HG02840 (cell line): Measurements from ENCODE around the gene NEIL1.
"Not testable (repeated sequence)": the region's sequence is repeated elsewhere in the genome, so short reads cannot be mapped to it uniquely, and the experiment has no call there.

Experiments
- ATAC-seq: cut with Tn5 transposase; IDR thresholded peaks from one replicate; pipeline ENCODE4 v1.9.1; 2021; ENCODE audit warnings: mild to moderate bottlenecking, moderate library complexity, moderate number of reproducible peaks; ENCODE audit not compliant: unreplicated experiment, low FRiP score

NEIL1 gene, protein sequence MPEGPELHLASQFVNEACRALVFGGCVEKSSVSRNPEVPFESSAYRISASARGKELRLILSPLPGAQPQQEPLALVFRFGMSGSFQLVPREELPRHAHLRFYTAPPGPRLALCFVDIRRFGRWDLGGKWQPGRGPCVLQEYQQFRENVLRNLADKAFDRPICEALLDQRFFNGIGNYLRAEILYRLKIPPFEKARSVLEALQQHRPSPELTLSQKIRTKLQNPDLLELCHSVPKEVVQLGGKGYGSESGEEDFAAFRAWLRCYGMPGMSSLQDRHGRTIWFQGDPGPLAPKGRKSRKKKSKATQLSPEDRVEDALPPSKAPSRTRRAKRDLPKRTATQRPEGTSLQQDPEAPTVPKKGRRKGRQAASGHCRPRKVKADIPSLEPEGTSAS

DNA sequence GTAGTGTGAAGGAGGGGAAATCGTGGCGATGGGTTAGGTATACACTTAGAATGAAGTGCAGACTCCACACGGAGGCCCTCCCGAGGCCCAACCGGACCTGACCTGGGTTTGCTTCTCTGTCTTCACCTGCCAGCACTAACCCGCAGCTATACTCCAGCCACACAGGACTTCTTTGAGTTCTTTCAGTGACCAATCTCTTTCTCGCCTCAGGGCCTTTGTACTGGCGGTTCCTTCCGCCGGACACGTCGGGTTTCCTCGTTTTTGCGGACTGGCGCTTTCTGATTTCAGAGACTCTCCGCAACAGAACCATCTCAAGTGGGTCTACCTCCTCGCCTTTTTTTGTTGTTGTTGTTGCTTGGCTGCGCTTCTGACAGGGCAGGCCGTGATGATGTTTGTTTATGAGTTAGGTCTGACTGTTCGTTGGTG, at the start of gene NEIL1:
TSS of gene NEIL1 (plus strand) at position 244 of the 426 bp plus-strand sequence. CDS start 1,867 bp downstream, outside the sequence.
- ATAC-seq = no peak

DNA sequence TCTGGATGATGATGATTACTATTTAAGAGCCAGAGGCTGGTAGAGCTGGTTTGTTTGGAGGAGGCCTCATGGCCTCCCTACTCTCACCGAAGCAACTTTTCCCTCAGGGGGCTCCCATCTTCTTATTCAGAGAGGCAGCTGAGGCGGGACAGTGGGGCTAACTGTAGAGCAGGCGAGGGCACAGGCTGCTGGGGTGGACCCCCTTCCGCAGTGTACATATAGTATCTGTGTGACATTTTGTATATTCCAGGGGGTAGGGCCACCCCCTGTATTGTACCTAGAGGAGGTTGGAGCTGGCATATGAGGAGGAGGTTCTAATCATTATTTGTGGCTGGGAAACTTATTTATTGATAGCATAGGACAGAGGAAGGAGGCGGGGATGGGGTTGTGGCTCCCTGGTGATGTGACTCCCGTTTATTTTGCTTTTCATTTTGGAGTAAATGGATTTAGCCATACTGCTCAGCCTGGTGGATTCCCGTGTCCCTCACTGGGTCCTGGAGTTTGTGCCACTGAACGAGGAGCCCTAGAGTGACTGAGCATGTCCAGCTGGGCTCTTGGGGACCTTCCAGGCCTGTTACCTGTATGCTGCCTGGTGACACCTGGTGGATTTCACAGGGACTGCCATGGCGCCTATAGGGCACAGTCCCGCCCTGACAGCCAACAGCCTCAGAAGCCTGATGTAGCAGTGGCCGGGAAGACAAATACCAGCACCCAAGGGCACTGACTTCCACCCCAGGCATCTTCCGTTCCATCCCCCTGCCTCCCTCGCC, 48.1 kb upstream of the NEIL1 start:
- ATAC-seq = not testable (repeated sequence)

DNA sequence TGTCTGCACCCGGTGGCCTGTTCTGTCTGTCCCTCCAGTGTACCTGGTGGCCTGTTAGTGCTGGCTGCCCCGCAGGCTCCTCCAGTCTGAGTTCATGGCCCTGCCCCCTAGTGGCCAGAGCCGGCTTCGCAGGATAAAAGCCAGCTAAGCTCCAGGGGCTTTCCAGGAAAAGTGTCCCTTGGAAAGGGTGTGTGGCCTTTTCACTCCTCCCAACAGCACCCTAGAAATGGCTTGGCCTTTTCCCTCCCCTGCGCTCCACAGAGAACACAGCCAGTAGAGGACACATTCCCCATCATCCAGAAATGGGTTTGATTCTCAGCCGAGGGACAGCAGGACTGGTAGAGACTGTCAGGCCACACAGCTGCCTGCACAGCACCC, 47.5 kb upstream of the NEIL1 start:
- ATAC-seq = not testable (repeated sequence)

DNA sequence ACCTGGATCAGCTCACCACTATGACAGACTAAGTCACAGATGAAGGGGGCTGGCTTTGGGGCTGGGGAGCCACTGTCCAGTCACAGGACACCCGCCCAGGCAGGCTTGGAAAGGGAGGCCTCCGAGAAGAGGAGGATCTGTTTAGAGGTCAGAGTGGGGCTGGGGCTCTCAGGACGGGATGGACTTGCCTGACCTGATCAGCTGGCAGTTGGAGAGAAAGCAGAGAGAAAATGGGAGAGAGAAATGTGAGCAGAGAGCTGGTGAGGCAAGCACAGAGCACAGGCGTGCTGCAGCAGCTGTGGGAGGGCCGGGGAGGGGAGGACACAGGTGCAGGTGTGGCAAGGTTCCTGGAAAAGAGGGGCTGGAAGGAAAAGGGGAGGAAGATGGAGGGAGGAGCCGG, 46.8 kb upstream of the NEIL1 start:
- ATAC-seq = not testable (repeated sequence)

DNA sequence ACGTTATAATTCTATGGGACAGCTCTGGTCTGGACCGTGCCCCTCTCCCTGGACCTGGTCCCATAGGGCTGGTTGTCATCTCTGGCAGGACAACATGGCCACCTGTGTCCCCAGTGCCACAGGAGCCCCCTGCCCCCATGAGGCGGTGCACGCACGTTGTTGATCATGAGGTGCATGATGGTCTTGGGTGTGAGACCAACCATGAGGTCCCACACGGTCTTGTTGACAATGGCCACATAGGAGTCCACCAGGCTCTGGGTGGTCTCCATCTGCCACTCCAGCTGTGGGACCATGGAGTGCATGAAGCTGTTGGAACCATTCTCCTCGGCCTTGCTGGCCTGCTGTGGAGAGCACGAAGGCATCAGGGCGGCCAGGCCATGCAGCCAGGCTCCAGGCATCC, 44.5 kb upstream of the NEIL1 start:
- no peak for ATAC-seq

DNA sequence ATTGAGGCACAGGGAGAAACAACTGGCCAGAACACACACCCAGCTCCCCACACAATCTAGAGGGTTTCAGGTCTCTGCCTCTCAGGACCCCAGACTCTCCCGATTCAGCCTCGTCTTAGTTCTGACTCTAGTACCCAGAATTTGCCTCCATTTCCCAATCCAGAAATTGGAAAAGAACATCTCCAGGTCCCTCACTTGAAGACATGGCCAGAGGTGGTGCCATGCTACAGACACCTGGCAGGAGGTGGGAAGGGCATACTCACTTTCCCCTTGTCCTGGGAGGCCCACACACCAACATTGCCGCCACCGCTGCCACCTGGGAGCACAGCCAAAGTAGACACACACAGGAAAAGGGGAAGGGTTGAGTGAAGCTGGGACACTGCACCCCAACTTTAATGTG, 44.1 kb upstream of the NEIL1 start:
- ATAC-seq = not testable (repeated sequence)

DNA sequence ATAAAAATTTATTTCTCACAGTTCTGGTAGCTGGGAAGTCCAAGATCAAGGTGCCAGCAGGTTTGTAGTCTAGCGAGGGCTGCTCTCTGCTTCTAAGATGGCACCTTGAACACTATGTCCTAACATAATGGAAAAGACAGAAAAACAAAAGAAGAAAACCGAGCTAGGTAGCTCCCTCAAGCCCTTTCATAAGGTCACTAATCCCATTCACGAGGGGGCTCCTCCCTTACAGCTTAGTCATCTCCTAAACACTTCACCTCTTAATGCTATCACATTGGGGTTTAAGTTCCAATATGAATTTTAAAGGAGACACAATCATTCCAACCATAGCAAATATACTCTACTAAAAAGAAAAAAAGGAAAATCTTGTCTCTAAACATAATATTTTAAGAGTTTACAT, 40.7 kb upstream of the NEIL1 start:
- no peak for ATAC-seq

DNA sequence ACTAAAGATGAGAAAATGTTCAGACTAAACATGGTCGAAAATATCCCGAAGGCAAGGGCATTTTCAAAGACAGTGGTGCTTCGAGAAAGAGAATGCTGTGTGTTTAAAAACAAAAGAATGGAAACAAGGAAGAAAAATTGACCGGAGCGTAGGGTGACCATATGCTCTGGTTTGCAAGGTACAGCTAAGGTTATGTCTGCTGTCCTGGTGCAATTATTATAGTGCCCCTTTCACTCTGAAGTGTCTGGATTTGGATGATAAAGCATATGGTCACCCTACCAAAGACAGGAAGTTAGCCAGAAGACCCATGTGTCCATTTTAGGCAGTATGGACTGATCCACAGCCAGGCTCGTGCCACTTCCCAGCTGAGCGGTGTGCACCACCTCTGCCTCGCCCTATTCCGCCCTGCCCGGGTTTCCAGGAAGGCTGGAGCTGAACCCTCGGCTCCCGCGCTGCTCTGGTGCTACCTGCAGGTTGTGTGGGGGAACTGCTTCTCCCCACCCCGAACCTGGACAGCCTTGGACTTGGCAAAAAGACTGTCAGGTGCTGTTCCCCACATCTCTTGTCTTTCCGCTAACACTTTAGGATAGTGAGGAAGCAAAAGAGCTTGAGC, 39.0 kb upstream of the NEIL1 start:
- ATAC-seq = no peak

DNA sequence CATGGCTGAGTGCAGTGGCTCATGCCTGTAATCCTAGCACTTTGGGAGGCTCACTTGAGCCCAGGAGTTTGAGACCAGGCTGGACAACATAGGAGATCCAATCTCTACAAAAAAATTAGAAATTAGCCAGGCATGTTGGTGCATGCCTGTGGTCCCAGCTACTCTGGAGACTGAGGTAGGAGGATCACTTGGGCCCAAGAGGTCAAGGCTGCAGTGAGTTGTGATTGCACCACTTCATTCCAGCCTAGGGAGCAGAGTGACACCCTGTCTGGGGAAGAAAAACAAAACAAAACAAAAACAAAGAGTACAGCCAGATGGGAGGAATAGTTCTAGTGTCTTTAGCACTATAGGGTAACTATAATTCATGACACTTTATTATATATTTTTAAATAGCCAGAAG, 37.1 kb upstream of the NEIL1 start:
- ATAC-seq = no peak

DNA sequence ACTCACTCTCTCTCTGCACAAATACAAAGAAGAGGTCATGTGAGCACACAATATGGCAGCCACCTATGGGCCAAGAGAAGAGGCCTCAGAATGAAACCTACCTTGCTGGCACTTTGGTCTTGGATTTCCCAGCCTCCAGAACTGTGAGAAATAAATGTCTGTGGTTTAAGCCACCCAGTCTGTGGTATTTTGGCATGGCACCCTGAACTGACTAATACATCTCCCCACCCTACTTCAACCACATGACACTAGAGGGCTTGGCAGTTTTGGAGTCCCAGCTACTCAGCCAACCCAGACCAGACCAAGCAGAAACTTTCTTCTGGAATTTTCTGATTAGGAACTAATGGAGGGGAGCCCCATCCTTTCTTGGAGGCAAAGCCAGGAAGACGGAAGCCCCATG, 34.3 kb upstream of the NEIL1 start:
- not testable (repeated sequence) for ATAC-seq

DNA sequence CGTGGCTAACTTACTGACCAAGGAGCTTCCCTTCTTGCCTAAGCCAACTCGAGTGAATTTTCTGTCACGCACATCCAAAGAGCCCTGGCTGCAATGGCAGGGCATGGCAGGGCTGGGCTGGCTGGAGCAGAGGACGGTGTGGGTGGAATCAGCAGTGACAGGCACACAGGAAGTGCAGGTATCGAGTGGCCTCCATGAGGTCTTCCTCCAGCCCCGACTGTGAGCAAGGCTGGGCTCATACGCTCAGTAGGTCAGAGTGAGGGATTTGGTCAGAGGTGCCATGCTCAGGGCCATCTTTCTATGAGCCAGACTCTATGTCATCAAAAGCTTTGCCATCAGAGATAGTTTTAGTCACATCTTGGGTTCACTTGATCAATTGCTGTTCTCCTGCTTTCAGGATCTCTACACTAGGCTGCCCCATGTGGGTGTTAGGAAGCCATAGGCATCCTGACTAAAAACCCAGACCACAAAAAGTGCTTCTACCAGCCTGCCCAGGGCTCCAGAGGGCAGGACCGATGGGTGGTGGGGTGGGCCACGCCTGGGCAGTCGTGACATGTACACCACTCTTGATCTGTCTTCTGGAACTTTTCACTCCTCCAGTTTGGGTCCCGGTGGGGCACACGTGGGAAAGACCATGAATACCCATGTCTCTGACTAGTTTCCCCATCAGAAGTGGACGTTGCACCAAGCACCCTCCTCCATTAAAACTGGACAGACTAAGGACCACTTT, 33.6 kb upstream of the NEIL1 start:
- ATAC-seq = no peak

DNA sequence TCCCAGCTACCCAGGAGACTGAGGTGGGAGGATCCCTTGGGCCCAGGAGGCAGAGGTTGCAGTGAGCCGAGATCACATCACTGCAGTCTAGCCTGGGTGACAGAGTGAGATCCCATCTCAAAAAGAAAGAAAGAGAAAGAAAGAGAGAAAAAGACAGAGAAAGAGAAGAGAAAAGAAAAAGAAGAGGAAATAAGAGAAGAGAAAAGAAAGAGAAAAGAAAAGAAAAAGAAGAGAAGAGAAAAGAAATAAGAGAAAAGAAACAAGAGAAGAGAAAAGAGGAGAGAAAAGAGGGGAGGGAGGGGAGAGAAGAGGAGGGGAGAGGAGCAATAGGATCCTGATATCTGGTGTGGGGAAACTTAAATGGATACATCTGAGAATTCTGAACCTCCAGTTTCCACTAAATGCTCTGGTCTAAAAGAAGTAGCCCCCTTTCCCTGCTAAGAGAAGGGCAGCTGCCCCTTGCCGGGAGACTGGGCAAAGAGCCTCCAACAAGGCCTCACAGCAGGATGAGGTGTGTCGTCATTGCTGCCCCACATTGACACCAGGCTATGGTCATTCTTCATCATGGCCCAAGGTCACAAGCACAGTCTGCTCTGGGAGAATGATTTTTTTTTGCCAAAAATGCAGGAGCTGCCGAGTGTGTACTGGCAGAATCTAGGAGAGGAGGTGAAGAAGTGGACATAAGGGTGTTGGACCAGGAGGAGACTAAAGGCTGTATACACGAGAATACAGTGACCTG, 32.1 kb upstream of the NEIL1 start:
- no peak for ATAC-seq

DNA sequence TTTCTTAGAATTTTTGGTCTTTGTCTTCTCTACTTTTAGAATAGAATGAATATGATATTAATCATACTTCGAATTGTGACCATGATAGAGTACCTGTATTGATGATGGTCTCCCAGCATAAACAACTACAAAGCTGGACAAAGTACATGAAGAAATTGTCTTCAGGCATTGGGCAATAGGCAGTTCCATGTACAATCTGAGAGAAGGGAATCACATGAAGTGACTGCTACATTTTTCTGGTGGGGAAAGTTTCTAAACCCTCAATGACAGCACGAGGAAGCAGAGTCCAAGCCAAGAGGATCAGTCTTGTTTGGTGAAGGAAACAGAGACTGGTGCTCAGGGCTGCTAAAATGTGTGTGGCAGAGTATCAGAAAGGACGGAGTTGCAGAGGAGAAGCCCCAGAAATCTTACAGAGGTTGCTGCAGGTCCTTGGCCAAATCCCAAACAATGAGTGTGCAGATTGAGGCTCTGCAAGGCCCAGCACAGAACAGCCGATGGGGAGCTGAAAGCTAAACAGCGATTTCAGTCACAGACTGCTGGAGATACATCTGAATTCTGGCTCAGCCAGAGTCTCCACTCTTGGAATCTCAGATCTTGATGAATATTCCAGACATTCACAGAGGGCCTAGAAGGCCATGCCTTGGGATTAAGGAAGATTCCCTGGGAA, 27.5 kb upstream of the NEIL1 start:
- ATAC-seq = not testable (repeated sequence)

DNA sequence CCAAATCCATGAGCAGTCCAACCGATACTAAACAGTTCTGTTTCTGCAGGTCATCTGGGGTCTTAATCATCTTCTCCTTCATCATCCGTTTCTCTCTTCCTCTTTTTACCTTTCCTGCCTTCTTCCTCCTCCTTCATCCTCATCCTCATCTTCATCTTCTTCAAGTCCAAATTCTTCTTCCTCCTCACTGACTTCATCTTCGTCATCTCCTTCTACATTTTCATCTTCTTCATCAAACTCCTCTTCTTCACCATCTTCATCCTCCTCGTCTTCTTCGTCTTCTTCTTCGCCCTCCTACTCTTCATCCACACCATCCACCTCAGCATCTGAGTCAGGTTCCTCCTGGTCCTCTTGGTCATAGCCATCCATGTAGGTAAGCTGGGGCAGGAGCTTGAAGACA, 25.1 kb upstream of the NEIL1 start:
- ATAC-seq = no peak

DNA sequence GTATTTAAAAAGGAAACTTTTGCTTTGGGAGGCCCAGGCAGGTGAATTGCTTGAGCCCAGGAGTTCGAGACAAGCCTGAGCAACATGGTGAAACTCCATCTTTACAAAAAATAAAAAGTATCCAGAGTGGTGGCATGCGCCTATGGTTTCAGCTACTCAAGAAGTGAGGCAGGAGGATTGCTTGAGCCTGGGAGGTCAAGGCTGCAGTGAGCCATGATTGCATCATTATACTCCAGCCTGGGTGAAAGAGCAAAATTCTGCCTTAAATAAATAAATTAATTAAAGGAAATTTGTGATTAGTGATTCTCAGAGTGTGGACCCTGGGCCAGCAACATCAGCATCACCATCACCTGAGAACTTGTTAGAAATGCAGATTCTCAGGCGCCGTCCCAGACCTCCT, 20.9 kb upstream of the NEIL1 start:
- ATAC-seq = no peak

DNA sequence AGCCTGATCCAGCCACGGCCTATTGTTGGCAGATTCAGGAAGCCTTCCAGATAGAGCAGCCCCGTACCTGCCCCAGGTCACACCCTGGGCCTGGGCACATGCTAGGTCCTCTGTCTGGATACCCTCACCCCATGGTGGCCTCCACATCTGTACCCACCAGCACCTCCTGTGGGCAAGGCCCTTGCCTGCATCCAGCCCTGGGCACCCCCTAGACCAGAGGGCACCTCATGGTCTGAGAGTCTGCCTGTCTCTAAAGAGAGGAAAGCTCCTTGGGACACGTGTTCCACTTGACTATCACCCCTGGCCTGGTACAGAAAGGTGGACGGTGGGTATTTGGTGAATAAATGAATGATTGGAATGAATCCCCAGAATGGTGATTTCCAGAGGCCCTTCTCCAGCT, 19.8 kb upstream of the NEIL1 start:
- no peak for ATAC-seq

DNA sequence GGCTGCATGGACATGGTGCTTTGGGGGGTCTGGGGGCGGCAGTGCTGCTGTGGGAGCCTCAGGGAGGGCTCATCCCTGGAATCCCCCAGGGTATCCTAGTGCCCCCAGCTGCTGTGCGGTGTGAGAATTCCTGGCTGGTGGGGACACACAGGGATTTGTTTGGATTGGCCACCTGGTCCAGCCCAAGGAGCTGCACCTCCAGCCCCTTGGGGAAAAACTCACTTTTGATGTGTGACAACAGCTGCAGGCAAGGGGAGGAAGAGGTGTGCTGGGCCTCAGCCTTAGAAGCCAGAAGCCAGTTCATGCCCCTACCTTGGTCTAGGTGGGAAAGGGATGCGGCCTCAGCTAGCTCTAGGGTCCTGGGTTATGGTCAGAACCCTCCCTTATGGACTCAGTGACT, 19.3 kb upstream of the NEIL1 start:
- ATAC-seq = no peak

DNA sequence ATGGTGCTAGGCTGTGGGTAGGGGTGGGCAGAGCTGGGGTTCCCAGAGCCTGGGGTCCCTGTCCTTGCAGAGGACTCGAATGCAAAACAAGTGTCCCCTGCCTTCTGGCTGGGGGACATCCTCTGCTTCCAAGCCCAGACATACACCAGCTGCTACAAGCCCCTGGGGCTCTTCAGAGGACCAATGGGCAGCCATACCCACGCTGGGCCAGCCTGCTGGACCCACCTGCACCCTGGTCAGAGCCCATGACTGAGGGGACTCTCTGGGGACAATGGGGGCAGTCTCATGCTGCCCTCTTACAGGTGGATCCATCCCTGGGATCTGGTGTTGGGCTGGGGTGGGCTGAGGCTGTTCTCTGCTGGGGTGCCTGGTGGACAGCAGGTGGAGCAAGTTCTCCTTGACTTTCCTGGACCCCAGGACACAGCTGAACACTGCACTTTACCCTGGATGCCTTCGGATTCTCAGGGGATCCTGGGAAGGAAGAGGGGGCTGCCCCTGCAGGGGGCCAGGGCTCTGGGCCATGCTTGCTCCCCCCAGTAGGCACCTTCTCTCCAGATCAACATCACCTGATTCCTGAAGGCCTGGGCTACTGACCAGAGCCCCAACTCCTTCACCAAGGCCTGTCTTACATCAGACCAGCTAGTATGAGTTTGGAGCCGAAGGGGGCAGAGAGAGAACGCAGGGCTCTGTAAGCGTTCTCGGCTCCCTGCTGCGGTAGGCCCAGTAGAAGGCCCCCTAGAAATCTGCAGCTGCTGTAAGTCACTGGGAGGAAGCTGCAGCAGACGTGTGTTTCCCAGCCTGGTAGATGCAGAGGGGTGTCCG, 18.1 kb upstream of the NEIL1 start:
- ATAC-seq = no peak

DNA sequence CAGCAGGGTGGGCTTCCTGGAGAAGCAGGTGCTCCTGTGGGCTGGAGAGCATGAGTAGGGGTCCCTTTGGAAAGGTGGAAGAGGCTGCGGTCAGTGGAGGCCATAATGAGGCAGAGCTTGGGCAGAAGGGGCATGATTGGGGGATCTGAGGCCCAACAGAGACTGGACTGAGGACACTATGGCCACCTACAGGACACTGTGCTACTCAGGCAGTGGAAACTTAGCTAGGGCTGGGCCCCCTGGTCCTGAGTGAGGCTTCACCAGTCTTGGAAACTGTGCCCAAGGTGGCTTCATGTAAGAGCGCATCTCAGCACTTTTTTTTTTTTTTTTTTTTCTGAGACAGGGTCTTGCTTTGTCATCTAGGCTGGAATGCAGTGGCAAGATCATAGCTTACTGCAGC, 17.3 kb upstream of the NEIL1 start:
- no peak for ATAC-seq
